ENCODE results near the gene CYSTM1.

- no peak for TF ChIP-seq CTCF (conservative IDR thresholded peaks at IDR 0.05; ENCODE audit: low read depth, low read length)
- TF ChIP-seq EZH2 (IDR thresholded peaks at IDR 0.05; ENCODE audit: low read length, unreplicated experiment): no peak
- TF ChIP-seq EZH2phosphoT487 (IDR thresholded peaks at IDR 0.05; ENCODE audit: borderline replicate concordance, low read length): no peak
Measured at GRCh38 chr5:140153255-140153654, 21.7 kb upstream of the CYSTM1 start.
